Lung (tissue), 12 donors: ENCODE data around the gene PRKAR2A. TPM values are rescaled to one million over a fixed set of nuclear protein-coding genes. Genes with fewer than 3 reads are reported as not detected.
"Not testable (repeated sequence)": the region's sequence is repeated elsewhere in the genome, so short reads cannot be mapped to it uniquely, and the experiment has no call there.

Source experiments
- ATAC-seq: fragments of 200-7000 bp; cut with Tn5 transposase; one replicate; pipeline ENCODE4 v1.9.1; 2020; ENCODE audit warnings: moderate number of reproducible peaks; ENCODE audit not compliant: insufficient read depth, low FRiP score
- DNase-seq, 3 donors: peaks; one replicate each; pipeline ENCODE4 v3.0.0-alpha.2; 2013 to 2017
- H3K27ac ChIP-seq, 2 donors: one replicate each; pipeline ENCODE4 v1.5.1; 2013; ENCODE audit warnings: mild to moderate bottlenecking in 2 of 2, moderate library complexity in 2 of 2, control low read depth in 1 of 2, inconsistent platforms in 1 of 2, low read depth in 1 of 2, low read length in 1 of 2
- H3K27me3 ChIP-seq, 3 donors: one replicate each; pipeline ENCODE4 v1.5.1; 2013; ENCODE audit warnings: low read length in 2 of 3; ENCODE audit not compliant: control insufficient read depth in 3 of 3, insufficient read depth in 3 of 3
- H3K36me3 ChIP-seq, 4 donors: one replicate each; pipeline ENCODE4 v1.5.1; 2013; ENCODE audit warnings: low read length in 4 of 4, mild to moderate bottlenecking in 1 of 4, moderate library complexity in 1 of 4; ENCODE audit not compliant: control insufficient read depth in 4 of 4, insufficient read depth in 4 of 4
- H3K4me1 ChIP-seq, 5 donors: one replicate each; pipeline ENCODE4 v1.5.1; 2013; ENCODE audit warnings: low read length in 5 of 5, mild to moderate bottlenecking in 2 of 5, moderate library complexity in 1 of 5; ENCODE audit not compliant: control insufficient read depth in 5 of 5, insufficient read depth in 5 of 5
- H3K4me3 ChIP-seq: one replicate; pipeline ENCODE4 v1.5.1; 2013; ENCODE audit warnings: mild to moderate bottlenecking, control low read depth, moderate library complexity
- H3K9ac ChIP-seq, 2 donors: one replicate each; pipeline ENCODE4 v1.5.1; 2013; ENCODE audit warnings: low read length in 2 of 2, control low read depth in 1 of 2; ENCODE audit not compliant: insufficient read depth in 1 of 2
- H3K9me3 ChIP-seq, 4 donors: one replicate each; pipeline ENCODE4 v1.5.1; 2013; ENCODE audit warnings: low read length in 3 of 4, mild to moderate bottlenecking in 1 of 4, moderate library complexity in 1 of 4; ENCODE audit not compliant: control insufficient read depth in 4 of 4, insufficient read depth in 3 of 4
- WGBS, 2 donors: extraction: QIAGEN DNeasy Blood & Tissue Kit; methylation state at CpG; one replicate each; pipeline ENCODE4 v1.1.7; 2013; 5-methylcytosine and 5-hydroxymethylcytosine counted together
- polyA plus RNA-seq, 2 donors: library from polyadenylated mRNA; stranded (reverse); fragments of 200-250 nt; gene quantifications; one replicate each; pipeline ENCODE4 v1.2.1, GENCODE V29; 2013
- total RNA-seq, 2 donors: library from RNA; depleted of rRNA in 1 of 2; stranded (reverse); fragments of >200 nt in 1 of 2; gene quantifications; one replicate each; pipeline ENCODE4 v1.2.1, GENCODE V29; 2014 to 2021
- TF ChIP-seq, protein P1 (sequence below): IDR thresholded peaks from 2 replicates; pipeline ENCODE4 v1.5.1; 2012; ENCODE audit warnings: mild to moderate bottlenecking; ENCODE audit errors: control extremely low read depth, extremely low read depth
- donor health status: control.
- donor health status: control.
- donor health status: Bipolar disorder and iron deficiency.
- donor health status: healthy.
- donor health status: DM: yes; HTN: yes; CAD: no.

Gene PRKAR2A
- total and polyA plus RNA-seq, 4 donors: 10.3 to 72.8 (median 20.4) TPM

DNA sequence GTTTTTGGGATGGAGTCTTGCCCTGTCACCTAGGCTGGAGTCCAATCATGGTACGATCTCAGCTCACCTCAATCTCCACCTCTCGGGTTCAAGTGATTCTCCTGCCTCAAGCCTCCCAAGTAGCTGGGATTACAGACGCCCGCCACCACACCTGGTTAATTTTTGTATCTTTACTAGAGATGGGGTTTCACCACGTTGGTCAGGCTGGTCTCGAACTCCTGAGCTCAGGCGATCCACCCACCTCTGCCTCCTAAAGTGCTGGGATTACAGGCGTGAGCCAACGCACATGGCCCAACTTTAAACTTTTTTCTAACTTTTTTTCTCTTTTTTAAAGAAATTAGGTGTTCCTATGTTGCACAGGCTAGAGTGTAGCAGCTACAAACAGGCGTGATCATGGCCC lies 19.8 kb downstream of the PRKAR2A start:
- H3K4me3 ChIP-seq, ATAC-seq, H3K9me3 ChIP-seq, H3K27me3 ChIP-seq, H3K9ac ChIP-seq, DNase-seq, H3K36me3 ChIP-seq, H3K4me1 ChIP-seq, H3K27ac ChIP-seq: not testable (repeated sequence)
- 93 to 96% methylated on average over 10 of the region's 10 CpGs for WGBS, 2 donors

DNA sequence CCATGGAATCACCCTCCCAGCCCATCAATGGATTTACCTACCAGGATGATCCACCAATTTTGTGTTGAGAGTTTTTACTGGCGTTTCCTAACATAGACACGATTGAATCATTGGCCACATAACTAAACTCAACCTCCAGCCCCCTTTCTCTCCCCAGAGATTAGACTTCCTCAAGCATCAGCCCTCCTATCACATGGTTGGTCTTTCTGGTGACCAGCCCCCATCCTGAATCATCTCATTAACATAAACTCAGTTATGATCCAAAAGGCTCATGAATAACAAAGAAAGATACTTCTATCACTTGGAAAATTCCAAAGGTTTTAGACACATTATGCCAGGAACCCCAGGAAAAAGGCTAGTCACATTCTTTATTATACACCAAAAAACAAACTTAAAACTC lies 21.2 kb downstream of the PRKAR2A start:
- Histone ChIP-seq H3K4me3 (no peak overlapping the region), H3K36me3 (no peaks in the 10 kb centered on the region), H3K27ac (peak overlapping the region in 1 of 2 donors; percentile 16), H3K9ac (no peak overlapping the region), H3K9me3 (no peaks in the 10 kb centered on the region), H3K27me3 (no peaks in the 10 kb centered on the region), H3K4me1 (peaks cover 0 to 10% (median 0%) of the 10 kb centered on the region in 5 donors)
- DNase-seq: no peak
- WGBS, 2 donors: 83 to 86% methylated on average over 2 of the region's 2 CpGs
- TF ChIP-seq, protein P1, sequence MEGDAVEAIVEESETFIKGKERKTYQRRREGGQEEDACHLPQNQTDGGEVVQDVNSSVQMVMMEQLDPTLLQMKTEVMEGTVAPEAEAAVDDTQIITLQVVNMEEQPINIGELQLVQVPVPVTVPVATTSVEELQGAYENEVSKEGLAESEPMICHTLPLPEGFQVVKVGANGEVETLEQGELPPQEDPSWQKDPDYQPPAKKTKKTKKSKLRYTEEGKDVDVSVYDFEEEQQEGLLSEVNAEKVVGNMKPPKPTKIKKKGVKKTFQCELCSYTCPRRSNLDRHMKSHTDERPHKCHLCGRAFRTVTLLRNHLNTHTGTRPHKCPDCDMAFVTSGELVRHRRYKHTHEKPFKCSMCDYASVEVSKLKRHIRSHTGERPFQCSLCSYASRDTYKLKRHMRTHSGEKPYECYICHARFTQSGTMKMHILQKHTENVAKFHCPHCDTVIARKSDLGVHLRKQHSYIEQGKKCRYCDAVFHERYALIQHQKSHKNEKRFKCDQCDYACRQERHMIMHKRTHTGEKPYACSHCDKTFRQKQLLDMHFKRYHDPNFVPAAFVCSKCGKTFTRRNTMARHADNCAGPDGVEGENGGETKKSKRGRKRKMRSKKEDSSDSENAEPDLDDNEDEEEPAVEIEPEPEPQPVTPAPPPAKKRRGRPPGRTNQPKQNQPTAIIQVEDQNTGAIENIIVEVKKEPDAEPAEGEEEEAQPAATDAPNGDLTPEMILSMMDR: no peak
- ATAC-seq: no peak

DNA sequence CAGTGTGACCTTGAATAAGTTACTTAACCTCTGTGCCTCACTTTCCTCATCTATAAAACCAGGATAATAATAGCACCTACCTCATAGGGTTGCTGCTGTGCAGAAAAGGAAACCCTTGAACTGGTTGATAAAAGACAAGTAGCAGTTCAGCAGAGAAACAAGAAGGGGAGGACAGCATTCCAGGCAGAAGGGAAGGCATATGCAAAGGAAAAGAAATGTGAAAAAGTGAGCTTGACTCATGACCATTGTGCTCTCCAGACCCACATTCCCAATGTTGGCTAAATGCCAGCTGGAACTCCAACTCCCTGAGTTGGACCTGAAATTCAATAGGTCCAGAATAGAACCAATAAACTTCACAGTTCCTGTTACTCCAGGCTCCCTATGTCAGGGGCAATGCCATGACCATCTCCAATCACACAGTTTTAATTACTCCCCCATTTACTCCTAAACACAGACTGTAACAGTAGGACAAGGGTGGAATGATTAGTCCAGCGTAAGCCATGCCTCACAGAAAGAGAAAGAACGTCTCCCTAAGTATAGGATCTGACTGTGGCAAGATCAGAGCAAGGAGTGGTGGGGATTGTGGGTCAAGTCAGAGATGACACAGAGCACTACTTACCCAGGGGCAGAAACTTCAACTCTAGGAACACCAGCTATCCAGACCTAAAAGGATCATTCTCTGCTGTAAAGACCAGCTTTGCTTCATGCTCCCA lies 26.9 kb downstream of the PRKAR2A start:
- WGBS, 2 donors: 76 to 83% methylated on average over 2 of the region's 2 CpGs
- Histone ChIP-seq H3K9me3 (no peaks in the 10 kb centered on the region), H3K27me3 (no peaks in the 10 kb centered on the region), H3K27ac (peak overlapping the region in 1 of 2 donors; percentile 48), H3K9ac (no peak overlapping the region), H3K36me3 (no peaks in the 10 kb centered on the region), H3K4me1 (peaks cover 0 to 16% (median 4%) of the 10 kb centered on the region in 5 donors), H3K4me3 (no peak overlapping the region)
- DNase-seq: peak in 1 of 3 donors; percentile 27
- TF ChIP-seq, protein P1: no peak
- ATAC-seq: no peak

DNA sequence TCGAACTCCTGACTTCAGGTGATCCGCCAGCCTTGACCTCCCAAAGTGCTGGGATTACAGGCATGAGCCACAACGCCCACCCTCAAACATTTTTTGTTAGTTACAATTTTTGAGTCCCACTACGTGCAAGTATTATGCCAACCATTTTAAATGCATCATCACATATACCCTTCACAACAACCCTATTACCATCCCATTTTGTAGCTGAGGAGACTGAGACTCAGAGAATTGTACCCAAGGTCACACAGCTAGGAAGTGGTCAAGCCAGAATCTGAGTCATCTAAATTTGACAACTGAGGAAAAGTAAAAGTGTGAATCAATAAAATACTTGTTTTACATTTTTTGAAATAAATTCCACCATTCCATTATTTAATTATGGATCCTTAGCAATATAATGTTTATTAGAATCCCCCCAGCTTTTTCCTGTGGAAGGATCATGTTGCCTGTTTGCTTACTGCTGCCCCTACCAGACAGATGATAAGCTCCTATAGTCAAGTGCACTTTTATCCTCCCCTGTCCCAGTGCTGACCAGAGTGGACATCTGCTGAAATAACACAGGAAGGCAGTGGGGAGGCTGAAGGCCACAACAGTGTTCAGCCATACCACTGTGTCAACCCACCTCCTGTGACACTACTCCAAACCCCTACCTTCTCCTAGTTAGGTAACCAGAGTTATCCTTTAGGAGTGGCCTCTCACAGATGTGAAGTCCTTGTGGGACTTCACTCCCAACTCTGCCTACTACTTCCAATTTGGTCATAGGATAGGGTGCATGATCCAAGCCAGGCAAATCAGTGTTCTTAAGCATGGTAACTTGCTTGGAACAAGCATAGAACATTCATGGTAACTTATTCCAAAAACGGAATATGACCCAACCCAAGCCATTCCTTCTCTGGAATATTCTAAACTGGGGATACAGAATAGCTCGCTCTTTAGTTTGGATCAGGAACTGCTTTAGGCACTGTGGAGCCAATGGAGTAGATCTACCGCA lies 28.1 kb downstream of the PRKAR2A start:
- Histone ChIP-seq H3K36me3 (no peaks in the 10 kb centered on the region), H3K27me3 (no peaks in the 10 kb centered on the region), H3K9me3 (no peaks in the 10 kb centered on the region), H3K27ac (no peak overlapping the region), H3K9ac (no peak overlapping the region), H3K4me1 (peaks cover 0 to 16% (median 4%) of the 10 kb centered on the region in 5 donors), H3K4me3 (no peak overlapping the region)
- TF ChIP-seq, protein P1: no peak
- WGBS, 2 donors: 96 to 97% methylated on average over 7 of the region's 7 CpGs
- ATAC-seq: no peak
- DNase-seq: no peak
